HCT116 (cell line): ENCODE results near the gene KCNK13. TPM values are rescaled to one million over a fixed set of nuclear protein-coding genes. Genes with fewer than 3 reads are reported as not detected.

Experiments used
- ATAC-seq: fragments of 200-7000 bp; cut with Tn5 transposase; 2 replicates; pipeline ENCODE4 v1.9.1; 2020; ENCODE audit warnings: mild to moderate bottlenecking, moderate library complexity
- BruUV-seq: library from RNA; stranded (reverse); fragments of 400-500 nt; replicated peaks from 2 replicates; lab custom pipeline; 2021; lab: Mats Ljungman, UMichigan
- CTCF ChIA-PET: fragments of 300-600 bp; sonication (Branson Sonifier 250); formaldehyde crosslinking; loops from one replicate; lab custom pipeline; 2021; ENCODE audit warnings: antibody characterized with exemption; lab: Charles Lee
- POLR2A ChIA-PET: fragments of 300-600, 350-600 bp; sonication (Branson Sonifier 250); formaldehyde crosslinking; loops from one replicate; lab custom pipeline; 2021; ENCODE audit warnings: antibody characterized with exemption; lab: Charles Lee
- RAD21 ChIA-PET, 2 experiments: fragments of 300-600 bp; sonication (Branson Sonifier 250); formaldehyde crosslinking; loops; one replicate each; lab custom pipeline; 2023; ENCODE audit warnings: low total read pairs in 2 of 2; ENCODE audit not compliant: uncharacterized antibody in 2 of 2, unreplicated experiment in 2 of 2, low non-redundant PET in 1 of 2; lab: Charles Lee
- DNase-seq: peaks from one replicate; pipeline ENCODE4 v3.0.0-alpha.2; 2010; ENCODE audit warnings: low read depth, low spot score
- H2AFZ ChIP-seq: fragments of 200-600 bp; shearing (Covaris generic), sonication (generic); 2 replicates; pipeline ENCODE4 v1.6.1; 2017; ENCODE audit warnings: low read depth, mixed run types, mixed read lengths, antibody characterized with exemption, low read length; ENCODE audit not compliant: poor library complexity, severe bottlenecking
- H3K27ac ChIP-seq: 2 replicates; pipeline ENCODE4 v1.5.1; 2012; ENCODE audit warnings: low read depth, low read length
- H3K27me3 ChIP-seq: fragments of 200-600 bp; sonication (generic); 2 replicates; pipeline ENCODE4 v1.6.1; 2016; ENCODE audit warnings: mixed run types, low read length, mixed read lengths; ENCODE audit not compliant: insufficient read depth
- H3K36me3 ChIP-seq, 2 experiments: fragments of 200-500 bp in 1 of 2; fragments of 200-600 bp in 1 of 2; sonication (Bioruptor generic) in 1 of 2; sonication (generic) in 1 of 2; 2 replicates each; pipeline versions ENCODE4 v1.5.1 to v1.6.1; 2014 to 2016; ENCODE audit warnings: low read length in 2 of 2, inconsistent platforms in 1 of 2, mixed read lengths in 1 of 2, mixed run types in 1 of 2; ENCODE audit not compliant: insufficient read depth in 2 of 2, control insufficient read depth in 1 of 2
- H3K4me1 ChIP-seq, 2 experiments: fragments of 200-600 bp in 1 of 2; sonication (generic) in 1 of 2; 2 replicates each; pipeline versions ENCODE4 v1.5.1 to v1.6.1; 2012 to 2017; ENCODE audit warnings: low read length in 2 of 2, inconsistent platforms in 1 of 2, mild to moderate bottlenecking in 1 of 2, mixed read lengths in 1 of 2, mixed run types in 1 of 2, moderate library complexity in 1 of 2; ENCODE audit not compliant: insufficient read depth in 2 of 2, control insufficient read depth in 1 of 2
- H3K4me2 ChIP-seq: fragments of 200-600 bp; sonication (generic); 2 replicates; pipeline ENCODE4 v1.6.1; 2017; ENCODE audit warnings: mixed run types, low read length, mixed read lengths
- H3K4me3 ChIP-seq, 2 experiments: fragments of 200-600 bp in 1 of 2; sonication (generic) in 1 of 2; replicated peaks in 1 of 2; 2 replicates each; pipeline ENCODE4 v1.5.1; 2011 to 2016; ENCODE audit warnings: low read length in 2 of 2, control low read depth in 1 of 2, low read depth in 1 of 2, mild to moderate bottlenecking in 1 of 2, mixed read lengths in 1 of 2, mixed run types in 1 of 2
- H3K79me2 ChIP-seq: fragments of 200-600 bp; sonication (generic); 2 replicates; pipeline ENCODE4 v1.6.1; 2017; ENCODE audit warnings: mild to moderate bottlenecking, mixed run types, low read length, moderate library complexity, mixed read lengths; ENCODE audit not compliant: insufficient read depth
- H3K9ac ChIP-seq: fragments of 200-600 bp; sonication (generic); 2 replicates; pipeline ENCODE4 v1.6.1; 2016; ENCODE audit warnings: low read length, mixed read lengths
- H3K9me2 ChIP-seq: fragments of 200-600 bp; sonication (generic), shearing (Covaris generic); 2 replicates; pipeline ENCODE4 v1.6.1; 2017; ENCODE audit warnings: mixed run types, mild to moderate bottlenecking, moderate library complexity; ENCODE audit not compliant: insufficient read depth
- H3K9me3 ChIP-seq, 2 experiments: fragments of 200-500 bp in 1 of 2; fragments of 200-600 bp in 1 of 2; sonication (Bioruptor generic) in 1 of 2; sonication (generic) in 1 of 2; 2 replicates each; pipeline ENCODE4 v1.6.1; 2014 to 2017; ENCODE audit warnings: low read length in 2 of 2, mixed read lengths in 2 of 2, inconsistent platforms in 1 of 2, low read depth in 1 of 2, mild to moderate bottlenecking in 1 of 2, mixed run types in 1 of 2, moderate library complexity in 1 of 2; ENCODE audit not compliant: control insufficient read depth in 1 of 2, insufficient read depth in 1 of 2
- H4K20me1 ChIP-seq: fragments of 200-600 bp; sonication (generic), shearing (Covaris generic); 2 replicates; pipeline ENCODE4 v1.6.1; 2017; ENCODE audit warnings: mixed run types, mild to moderate bottlenecking, moderate library complexity; ENCODE audit not compliant: insufficient read depth
- CBX3 ChIP-seq: IDR thresholded peaks from 2 replicates; pipeline ENCODE4 v1.6.1; 2012; ENCODE audit warnings: low read depth
- EZH2phosphoT487 ChIP-seq: fragments of 200-600 bp; IDR thresholded peaks from 2 replicates; pipeline ENCODE4 v1.6.1; 2018; ENCODE audit warnings: antibody characterized with exemption, borderline replicate concordance
- FOSL1 ChIP-seq: IDR thresholded peaks from 2 replicates; pipeline ENCODE4 v1.6.1; 2012; ENCODE audit warnings: low read depth
- POLR2A ChIP-seq: IDR thresholded peaks from 2 replicates; pipeline ENCODE4 v1.7.0; 2011; ENCODE audit warnings: borderline replicate concordance; ENCODE audit not compliant: insufficient read depth, insufficient read length; ENCODE audit errors: extremely low read depth
- POLR2AphosphoS5 ChIP-seq: IDR thresholded peaks from 2 replicates; pipeline ENCODE4 v1.6.1; 2011; ENCODE audit warnings: mild to moderate bottlenecking, low read depth, low read length, moderate library complexity
- SP1 ChIP-seq: IDR thresholded peaks from 2 replicates; pipeline ENCODE4 v1.6.1; 2012; ENCODE audit warnings: low read depth
- TCF7L2 ChIP-seq: IDR thresholded peaks from 2 replicates; pipeline ENCODE4 v1.7.0; 2011; ENCODE audit warnings: borderline replicate concordance, inconsistent platforms; ENCODE audit not compliant: insufficient read depth, insufficient read length; ENCODE audit errors: extremely low read depth
- YY1 ChIP-seq: IDR thresholded peaks from 2 replicates; pipeline ENCODE4 v1.6.1; 2011; ENCODE audit warnings: low read length, low read depth, moderate library complexity, mild to moderate bottlenecking; ENCODE audit not compliant: insufficient replicate concordance; ENCODE audit errors: extremely low read depth
- ZFX ChIP-seq: fragments of 450-650 bp; IDR thresholded peaks from 2 replicates; pipeline ENCODE4 v1.6.1; 2017
- ZNF274 ChIP-seq: fragments of 200-500 bp; sonication (Bioruptor generic); IDR thresholded peaks from 2 replicates; pipeline ENCODE4 v1.6.1; 2014; ENCODE audit warnings: mild to moderate bottlenecking, low read depth, low read length, inconsistent platforms
- intact Hi-C: fragments of 100-400 bp; cut with micrococcal nuclease; formaldehyde crosslinking; loops from 2 replicates; pipeline ENCODE4 v1.10.0; 2022
- total RNA-seq: library from RNA; stranded (reverse); gene quantifications from one replicate; pipeline ENCODE4 v1.2.1, GENCODE V29; 2021; ENCODE audit not compliant: unreplicated experiment
- TF ChIP-seq, protein P1 (sequence below): IDR thresholded peaks from 2 replicates; pipeline ENCODE4 v1.6.1; 2011; ENCODE audit warnings: mild to moderate bottlenecking, low read length, moderate library complexity; ENCODE audit not compliant: insufficient replicate concordance; ENCODE audit errors: extremely low read depth

Gene KCNK13
- total RNA-seq, 1 experiment from 2014 or later, result 2.2 TPM

DNA sequence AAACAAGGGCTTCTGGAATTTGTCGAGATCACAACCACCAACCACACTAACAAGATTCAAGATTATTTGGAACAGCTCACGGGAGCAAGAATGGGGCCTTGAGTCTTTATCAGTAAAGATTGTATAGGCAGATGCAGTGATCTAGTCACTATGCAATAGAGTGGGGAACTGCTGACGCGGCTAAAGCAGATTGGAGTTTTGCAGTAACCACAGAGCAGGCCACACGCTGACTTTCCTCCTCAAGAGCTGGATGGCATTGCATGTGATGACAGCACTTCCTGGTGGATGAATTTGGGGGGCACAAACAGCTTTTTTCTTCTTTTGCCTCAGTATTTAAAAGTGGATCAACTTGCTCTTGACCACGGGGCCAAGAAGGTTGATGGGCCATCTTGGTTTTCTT is 46.0 kb downstream of the KCNK13 start:
- H4K20me1 ChIP-seq, result no peaks in the 10 kb centered on the region
- RAD21 ChIA-PET, result no interaction called here
- no peak overlapping the region for H3K27ac ChIP-seq
- H2AFZ ChIP-seq, result no peak overlapping the region
- ATAC-seq, result no peak
- no peak overlapping the region for H3K4me3 ChIP-seq
- H3K79me2 ChIP-seq, result no peaks in the 10 kb centered on the region
- no peak overlapping the region for H3K4me2 ChIP-seq
- POLR2A ChIA-PET, result no interaction called here
- H3K4me1 ChIP-seq, result peaks cover 19 to 29% of the 10 kb centered on the region in 2 experiments
- no peaks in the 10 kb centered on the region for H3K27me3 ChIP-seq
- no peak overlapping the region for H3K9ac ChIP-seq
- DNase-seq, result no peak
- H3K9me2 ChIP-seq, result no peaks in the 10 kb centered on the region
- TF ChIP-seq ZNF274 (no peak), POLR2AphosphoS5 (no peak), SP1 (no peak), TCF7L2 (no peak), EZH2phosphoT487 (no peak), POLR2A (no peak), ZFX (no peak), FOSL1 (no peak), YY1 (no peak), CBX3 (no peak)
- TF ChIP-seq, protein P1, sequence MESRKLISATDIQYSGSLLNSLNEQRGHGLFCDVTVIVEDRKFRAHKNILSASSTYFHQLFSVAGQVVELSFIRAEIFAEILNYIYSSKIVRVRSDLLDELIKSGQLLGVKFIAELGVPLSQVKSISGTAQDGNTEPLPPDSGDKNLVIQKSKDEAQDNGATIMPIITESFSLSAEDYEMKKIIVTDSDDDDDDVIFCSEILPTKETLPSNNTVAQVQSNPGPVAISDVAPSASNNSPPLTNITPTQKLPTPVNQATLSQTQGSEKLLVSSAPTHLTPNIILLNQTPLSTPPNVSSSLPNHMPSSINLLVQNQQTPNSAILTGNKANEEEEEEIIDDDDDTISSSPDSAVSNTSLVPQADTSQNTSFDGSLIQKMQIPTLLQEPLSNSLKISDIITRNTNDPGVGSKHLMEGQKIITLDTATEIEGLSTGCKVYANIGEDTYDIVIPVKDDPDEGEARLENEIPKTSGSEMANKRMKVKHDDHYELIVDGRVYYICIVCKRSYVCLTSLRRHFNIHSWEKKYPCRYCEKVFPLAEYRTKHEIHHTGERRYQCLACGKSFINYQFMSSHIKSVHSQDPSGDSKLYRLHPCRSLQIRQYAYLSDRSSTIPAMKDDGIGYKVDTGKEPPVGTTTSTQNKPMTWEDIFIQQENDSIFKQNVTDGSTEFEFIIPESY, result no peak
- no peaks in the 10 kb centered on the region for H3K36me3 ChIP-seq
- intact Hi-C loops, result no loop called here
- CTCF ChIA-PET, result no interaction called here
- BruUV-seq, result no TSS peak
- H3K9me3 ChIP-seq, result no peaks in the 10 kb centered on the region
